Coronary artery (tissue), 2 donors: ENCODE data around the gene CSTA.

Experiments
- DNase-seq: peaks from one replicate; pipeline ENCODE4 v3.0.0-alpha.2; 2017; ENCODE audit warnings: low spot score
- H3K27ac ChIP-seq, 2 donors: fragments of 200-600 bp; sonication (generic); one replicate each; pipeline ENCODE4 v1.5.1; 2016 to 2019
- H3K4me3 ChIP-seq: fragments of 200-600 bp; sonication (generic); 2 replicates; pipeline ENCODE4 v1.5.1; 2016; ENCODE audit warnings: mild to moderate bottlenecking, moderate library complexity
- CTCF ChIP-seq: fragments of 200-600 bp; sonication (generic); IDR thresholded peaks from one replicate; pipeline ENCODE4 v1.5.1; 2019; ENCODE audit warnings: antibody characterized with exemption

The CSTA gene

GRCh38 chr3:122389892-122390291 lies 64.8 kb downstream of the CSTA start:
- Histone ChIP-seq H3K4me3 (no peak overlapping the region), H3K27ac (no peak overlapping the region)
- no peak for TF ChIP-seq CTCF
- no peak for DNase-seq

- Histone ChIP-seq H3K4me3 (no peak overlapping the region), H3K27ac (no peak overlapping the region)
- DNase-seq = no peak
- no peak for TF ChIP-seq CTCF
These were observed 65.6 kb downstream of the CSTA start for GRCh38 chr3:122390665-122391064.
